SH-SY5Y (cell line): ENCODE data around the gene TENT4A.

Experiments
- GATA2 ChIP-seq: IDR thresholded peaks from 2 replicates; pipeline ENCODE4 v1.6.1; 2011; ENCODE audit warnings: mild to moderate bottlenecking, low read depth, low read length
- GATA3 ChIP-seq: IDR thresholded peaks from 2 replicates; pipeline ENCODE4 v1.6.1; 2011; ENCODE audit warnings: low read depth, mild to moderate bottlenecking, low read length, moderate library complexity

DNA sequence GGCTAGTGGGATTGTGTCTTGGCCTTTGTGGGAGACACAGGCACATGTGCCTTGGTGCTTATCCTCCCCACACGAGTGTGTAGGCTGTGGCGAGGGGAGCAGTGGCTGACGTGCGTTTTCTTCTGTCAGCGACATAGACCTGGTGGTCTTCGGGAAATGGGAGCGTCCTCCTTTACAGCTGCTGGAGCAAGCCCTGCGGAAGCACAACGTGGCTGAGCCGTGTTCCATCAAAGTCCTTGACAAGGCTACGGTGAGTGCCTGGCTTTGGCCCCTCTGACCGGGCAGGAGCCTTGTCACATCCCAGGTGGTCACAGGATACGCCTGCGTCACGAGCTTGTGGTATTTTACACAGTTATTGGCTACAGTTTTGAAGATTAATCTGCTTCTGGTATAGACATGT, 26.4 kb downstream of the TENT4A start:
- TF ChIP-seq GATA2 (no peak), GATA3 (no peak)
